CD1c-positive myeloid dendritic cell (primary cell): Measurements from ENCODE around the gene GRB7.
A peak's percentile ranks its signal among the peaks of the same experiment; 100 is the strongest.

Source experiments
- DNase-seq: peaks from one replicate; pipeline ENCODE4 v3.0.0-alpha.2; 2016; ENCODE audit errors: extremely low spot score

Gene GRB7

GRCh38 chr17:39772987-39773934, 35.5 kb downstream of the GRB7 start:
- no peak for DNase-seq

- no peak for DNase-seq
Observed at GRCh38 chr17:39774047-39774446, 36.3 kb downstream of the GRB7 start.

GRCh38 chr17:39775031-39775430, 37.3 kb downstream of the GRB7 start:
- no peak for DNase-seq

- no peak for DNase-seq
Observed at GRCh38 chr17:39776252-39776651, 38.5 kb downstream of the GRB7 start.

GRCh38 chr17:39777534-39778365, 40.0 kb downstream of the GRB7 start:
- peak; percentile 29 for DNase-seq

GRCh38 chr17:39781031-39781860, 43.5 kb downstream of the GRB7 start:
- no peak for DNase-seq

- no peak for DNase-seq
Observed at GRCh38 chr17:39781861-39782213, 44.1 kb downstream of the GRB7 start.

GRCh38 chr17:39782481-39782880, 44.7 kb downstream of the GRB7 start:
- DNase-seq: no peak

- no peak for DNase-seq
Observed at GRCh38 chr17:39782980-39783379, 45.2 kb downstream of the GRB7 start.

GRCh38 chr17:39787041-39787440, 49.3 kb downstream of the GRB7 start:
- no peak for DNase-seq

- DNase-seq: no peak
Observed at GRCh38 chr17:39787743-39788484, 50.2 kb downstream of the GRB7 start.

GRCh38 chr17:39791111-39791992, 53.6 kb downstream of the GRB7 start:
- peak; percentile 24 for DNase-seq

- DNase-seq: no peak
Observed at GRCh38 chr17:39792526-39793221, 54.9 kb downstream of the GRB7 start.

- DNase-seq: no peak
Observed at GRCh38 chr17:39793301-39793872, 55.6 kb downstream of the GRB7 start.

GRCh38 chr17:39794249-39794970, 56.7 kb downstream of the GRB7 start:
- DNase-seq: peak; percentile 23
